HEK293 (cell line): ENCODE measurements around the gene GLIS1.

ENCODE experiments used
- PRDM2 ChIP-seq: fragments of 450-650 bp; formaldehyde crosslinking; IDR thresholded peaks from 2 replicates; pipeline ENCODE4 v1.5.1; 2016; ENCODE audit warnings: missing biosample characterization, missing genetic modification characterization, borderline replicate concordance
- REST ChIP-seq: fragments of 450-650 bp; formaldehyde crosslinking; IDR thresholded peaks from 2 replicates; pipeline ENCODE4 v1.5.1; 2016; ENCODE audit warnings: missing biosample characterization, missing genetic modification characterization
- SCRT1 ChIP-seq: fragments of 450-650 bp; formaldehyde crosslinking; IDR thresholded peaks from 2 replicates; pipeline ENCODE4 v1.5.1; 2016; ENCODE audit warnings: missing biosample characterization, missing genetic modification characterization, borderline replicate concordance
- SCRT2 ChIP-seq: fragments of 450-650 bp; formaldehyde crosslinking; IDR thresholded peaks from 2 replicates; pipeline ENCODE4 v1.5.1; 2016; ENCODE audit warnings: missing biosample characterization, missing genetic modification characterization
- ZBTB20 ChIP-seq: fragments of 450-650 bp; formaldehyde crosslinking; IDR thresholded peaks from 2 replicates; pipeline ENCODE4 v1.5.1; 2016; ENCODE audit warnings: missing biosample characterization, missing genetic modification characterization
- ZBTB7A ChIP-seq: fragments of 450-650 bp; formaldehyde crosslinking; IDR thresholded peaks from 2 replicates; pipeline ENCODE4 v1.5.1; 2016; ENCODE audit warnings: low read depth, missing biosample characterization, missing genetic modification characterization
- ZNF140 ChIP-seq: fragments of 450-650 bp; formaldehyde crosslinking; IDR thresholded peaks from 2 replicates; pipeline ENCODE4 v1.5.1; 2016; ENCODE audit warnings: missing biosample characterization, missing genetic modification characterization
- ZNF169 ChIP-seq: fragments of 450-650 bp; formaldehyde crosslinking; IDR thresholded peaks from 2 replicates; pipeline ENCODE4 v1.5.1; 2016; ENCODE audit warnings: missing biosample characterization, missing genetic modification characterization
- ZNF214 ChIP-seq: fragments of 450-650 bp; formaldehyde crosslinking; IDR thresholded peaks from 2 replicates; pipeline ENCODE4 v1.5.1; 2017; ENCODE audit warnings: missing biosample characterization, mild to moderate bottlenecking, missing genetic modification characterization, borderline replicate concordance
- ZNF239 ChIP-seq: fragments of 450-650 bp; formaldehyde crosslinking; IDR thresholded peaks from 2 replicates; pipeline ENCODE4 v1.5.1; 2016; ENCODE audit warnings: missing biosample characterization, missing genetic modification characterization
- ZNF274 ChIP-seq, 2 experiments: fragments of 200-500 bp in 1 of 2; fragments of 450-650 bp in 1 of 2; sonication (Bioruptor generic) in 1 of 2; formaldehyde crosslinking in 1 of 2; IDR thresholded peaks; 2 replicates each; pipeline versions ENCODE4 v1.5.1 to v1.6.1; 2014 to 2016; ENCODE audit warnings: borderline replicate concordance in 1 of 2, inconsistent platforms in 1 of 2, low read length in 1 of 2, missing biosample characterization in 1 of 2, missing genetic modification characterization in 1 of 2
- ZNF292 ChIP-seq: fragments of 450-650 bp; formaldehyde crosslinking; IDR thresholded peaks from 2 replicates; pipeline ENCODE4 v1.5.1; 2016; ENCODE audit warnings: low read depth, missing biosample characterization, missing genetic modification characterization, borderline replicate concordance
- ZNF302 ChIP-seq: fragments of 450-650 bp; formaldehyde crosslinking; IDR thresholded peaks from 2 replicates; pipeline ENCODE4 v1.5.1; 2016; ENCODE audit warnings: missing biosample characterization, missing genetic modification characterization, low read depth
- ZNF341 ChIP-seq: fragments of 450-650 bp; formaldehyde crosslinking; IDR thresholded peaks from 2 replicates; pipeline ENCODE4; 2016; ENCODE audit warnings: low read depth, missing biosample characterization, missing genetic modification characterization
- ZNF501 ChIP-seq: fragments of 450-650 bp; formaldehyde crosslinking; IDR thresholded peaks from 2 replicates; pipeline ENCODE4 v1.5.1; 2016; ENCODE audit warnings: missing biosample characterization, missing genetic modification characterization
- ZNF548 ChIP-seq: fragments of 450-650 bp; formaldehyde crosslinking; IDR thresholded peaks from 2 replicates; pipeline ENCODE4 v1.5.1; 2016; ENCODE audit warnings: missing biosample characterization, missing genetic modification characterization
- ZNF624 ChIP-seq: fragments of 450-650 bp; formaldehyde crosslinking; IDR thresholded peaks from 2 replicates; pipeline ENCODE4 v1.5.1; 2017; ENCODE audit warnings: missing biosample characterization, missing genetic modification characterization
- ZNF639 ChIP-seq: fragments of 450-650 bp; formaldehyde crosslinking; IDR thresholded peaks from 2 replicates; pipeline ENCODE4 v1.5.1; 2016; ENCODE audit warnings: missing biosample characterization, missing genetic modification characterization
- ZNF654 ChIP-seq: fragments of 450-650 bp; formaldehyde crosslinking; IDR thresholded peaks from 2 replicates; pipeline ENCODE4 v1.5.1; 2016; ENCODE audit warnings: low read depth, missing biosample characterization, missing genetic modification characterization
- ZNF664 ChIP-seq: fragments of 450-650 bp; formaldehyde crosslinking; IDR thresholded peaks from 2 replicates; pipeline ENCODE4 v1.5.1; 2016; ENCODE audit warnings: missing biosample characterization, missing genetic modification characterization
- ZNF830 ChIP-seq: fragments of 450-650 bp; IDR thresholded peaks from 2 replicates; pipeline ENCODE4 v1.5.0; 2018; ENCODE audit warnings: missing biosample characterization, missing genetic modification characterization, low read depth, mild to moderate bottlenecking, moderate library complexity

Gene GLIS1

GRCh38 chr1:53592521-53592982 lies 146.4 kb downstream of the GLIS1 start (continued):
- TF ChIP-seq ZNF830 (tag by site-specific recombination) (no peak), ZNF292 (tag by site-specific recombination) (no peak), PRDM2 (tag by site-specific recombination) (no peak), ZNF302 (tag by site-specific recombination) (no peak), ZNF548 (tag by site-specific recombination) (no peak), ZNF239 (tag by site-specific recombination) (no peak), ZNF654 (no peak), ZNF169 (tag by site-specific recombination) (no peak), ZNF274 (IDR thresholded peaks at IDR 0.05; ENCODE audit: low read length) (no peak), ZNF274 (tag by site-specific recombination; IDR thresholded peaks at IDR 0.05; ENCODE audit: borderline replicate concordance) (no peak), ZNF639 (tag by site-specific recombination) (no peak), SCRT2 (tag by site-specific recombination) (peak; percentile 85), ZNF140 (tag by site-specific recombination) (no peak), ZNF664 (tag by site-specific recombination) (no peak), SCRT1 (tag by site-specific recombination) (no peak), ZBTB7A (tag by site-specific recombination) (no peak), ZNF214 (tag by site-specific recombination) (no peak), REST (tag by site-specific recombination) (no peak), ZBTB20 (tag by site-specific recombination) (0 out of 2 replicates have a peak, but pooled peaks have one; percentile 38), ZNF624 (tag by site-specific recombination) (no peak), ZNF501 (no peak), ZNF341 (tag by site-specific recombination) (no peak)
